ENCODE data around the gene STK35.

STK35 gene

DNA sequence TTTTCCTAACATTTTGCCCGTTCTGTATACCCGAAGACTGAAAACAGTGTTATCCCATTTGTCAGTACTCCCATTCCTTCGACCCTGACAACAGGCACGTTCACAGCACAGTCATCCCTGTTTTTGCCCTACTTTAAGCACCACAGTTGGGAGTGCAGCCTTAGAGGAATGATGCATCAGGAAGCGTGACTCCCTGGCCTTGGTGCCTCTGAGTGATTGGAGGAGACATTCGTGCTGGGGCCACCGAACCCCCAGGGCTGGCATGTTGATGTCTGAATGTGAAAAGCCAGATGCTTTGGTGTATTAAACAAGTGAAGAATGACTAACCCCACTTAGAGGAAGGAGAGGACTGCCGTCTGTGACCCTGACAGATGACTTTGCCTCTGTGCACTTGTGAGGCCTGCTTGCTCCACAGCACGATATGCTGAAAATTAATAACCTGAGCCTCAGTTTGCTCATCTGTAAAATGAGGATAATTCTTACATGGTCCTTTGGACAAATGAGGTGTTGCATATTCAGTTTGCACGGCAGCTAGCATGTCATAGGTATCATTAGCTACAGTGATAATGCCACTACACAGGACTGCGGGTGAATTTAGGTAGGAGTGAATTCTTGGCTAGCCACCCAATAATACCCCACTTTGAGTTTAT, 36.0 kb downstream of the STK35 start:
- DNase-seq: no peak

- DNase-seq: no peak
Observed at GRCh38 chr20:2138396-2138795, 36.8 kb downstream of the STK35 start.

DNA sequence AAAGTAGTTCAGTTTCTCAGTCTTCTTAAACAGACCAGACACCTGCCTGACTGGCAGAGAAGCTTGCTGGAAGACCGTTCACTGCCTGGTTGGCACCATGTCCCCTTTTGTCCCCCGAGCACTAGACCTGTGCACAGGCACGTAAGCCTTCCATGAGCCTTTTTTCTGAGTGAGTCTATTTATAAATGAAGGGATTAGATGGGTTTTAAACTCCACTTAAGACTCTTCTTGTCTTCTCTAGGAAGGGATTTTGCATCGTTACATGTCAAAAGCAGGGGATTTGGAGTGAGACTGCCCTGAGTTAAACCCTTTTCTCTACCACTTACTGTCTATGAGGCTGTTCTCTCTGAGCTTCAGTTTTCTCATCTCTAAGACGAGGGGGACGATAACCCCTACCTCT, 37.6 kb downstream of the STK35 start:
- no peak for DNase-seq

- DNase-seq: no peak
Observed at GRCh38 chr20:2139736-2140135, 38.1 kb downstream of the STK35 start.

- no peak for DNase-seq
Observed at GRCh38 chr20:2140561-2140960, 38.9 kb downstream of the STK35 start.

GRCh38 chr20:2141600-2142575, 40.3 kb downstream of the STK35 start:
- no peak for DNase-seq

DNA sequence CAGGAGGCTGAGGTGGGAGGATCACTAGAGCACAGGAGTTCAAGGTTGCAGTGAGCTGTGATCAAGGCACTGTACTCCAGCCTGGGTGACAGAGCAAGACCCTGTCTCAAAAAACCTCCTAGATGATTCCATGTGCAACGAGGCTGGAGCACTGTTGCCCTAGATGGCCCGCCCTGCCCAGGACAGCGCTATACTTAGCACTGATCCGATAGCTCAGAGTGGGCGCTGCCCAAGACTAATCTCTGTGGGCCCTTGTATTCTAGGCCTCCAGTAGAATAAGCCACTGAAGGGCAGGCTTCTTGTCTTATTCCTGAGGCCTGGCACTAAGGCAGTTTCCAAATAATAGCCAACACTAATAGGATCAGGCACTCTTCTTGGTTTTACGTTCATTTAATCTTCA, 41.0 kb downstream of the STK35 start:
- DNase-seq: no peak

- no peak for DNase-seq
Observed at GRCh38 chr20:2143594-2143993, 42.0 kb downstream of the STK35 start.

DNA sequence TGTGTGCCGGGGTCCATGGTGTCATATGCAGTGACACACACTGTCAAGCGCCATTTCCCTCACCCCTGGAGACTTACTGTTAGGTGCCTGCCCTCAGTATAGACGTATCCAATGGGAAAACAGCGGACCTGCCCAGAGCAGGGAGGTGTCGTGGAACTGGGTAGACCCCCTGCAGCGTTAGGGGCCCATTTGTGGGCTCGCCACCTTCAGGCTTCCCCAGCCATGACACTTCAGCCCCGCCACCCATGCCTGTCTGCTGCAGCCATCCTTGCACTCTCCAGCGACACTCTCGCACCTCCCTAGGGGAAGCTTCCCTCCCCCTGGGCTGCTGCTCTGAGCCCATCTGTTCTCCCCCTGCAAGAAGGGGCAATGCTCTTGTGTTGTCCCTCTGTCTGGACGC, 43.2 kb downstream of the STK35 start:
- DNase-seq: no peak

DNA sequence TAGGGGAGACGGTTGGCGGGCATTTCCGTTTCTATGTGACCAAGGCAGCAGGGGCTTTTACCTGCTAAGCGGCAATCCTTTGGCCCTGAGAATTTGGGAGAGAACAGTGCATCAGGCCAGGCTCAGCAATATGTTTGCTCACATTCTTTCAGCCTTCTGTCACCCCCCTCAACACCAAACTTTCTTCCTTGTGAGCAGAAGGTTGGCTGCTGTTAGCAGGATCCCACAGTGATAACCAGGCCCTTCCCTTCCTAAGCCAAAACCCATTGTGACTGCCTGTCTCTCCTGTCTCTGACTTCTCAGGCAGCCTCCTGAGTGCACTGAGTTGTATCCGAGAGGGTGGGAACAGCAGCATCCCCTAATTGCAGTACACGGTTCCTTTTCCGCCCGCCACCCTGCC, 43.7 kb downstream of the STK35 start:
- DNase-seq: no peak

GRCh38 chr20:2146080-2146867, 44.6 kb downstream of the STK35 start:
- no peak for DNase-seq

- DNase-seq: no peak
Observed at GRCh38 chr20:2149507-2149906, 47.9 kb downstream of the STK35 start.

GRCh38 chr20:2150660-2151059, 49.0 kb downstream of the STK35 start:
- no peak for DNase-seq

GRCh38 chr20:2151858-2152281, 50.2 kb downstream of the STK35 start:
- no peak for DNase-seq

DNA sequence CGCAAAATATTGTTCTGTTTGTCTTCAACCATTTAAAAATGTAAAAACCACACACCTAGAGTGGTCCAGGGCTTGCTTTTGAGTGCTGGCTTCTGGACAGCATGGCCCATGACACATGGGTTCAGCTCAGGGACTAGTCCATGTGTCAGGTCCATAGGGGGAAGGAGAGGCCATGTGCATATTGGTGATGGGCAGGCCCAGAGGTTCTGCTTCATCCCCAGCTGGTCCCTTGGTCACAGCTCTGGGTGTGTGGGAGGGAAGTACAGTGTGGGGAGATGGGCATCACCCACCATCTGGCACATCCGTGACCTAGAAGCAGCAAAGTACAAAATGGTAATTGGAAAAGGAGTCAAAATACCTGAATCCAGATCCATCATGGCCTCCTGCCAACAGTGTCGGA, 50.7 kb downstream of the STK35 start:
- DNase-seq: no peak

DNA sequence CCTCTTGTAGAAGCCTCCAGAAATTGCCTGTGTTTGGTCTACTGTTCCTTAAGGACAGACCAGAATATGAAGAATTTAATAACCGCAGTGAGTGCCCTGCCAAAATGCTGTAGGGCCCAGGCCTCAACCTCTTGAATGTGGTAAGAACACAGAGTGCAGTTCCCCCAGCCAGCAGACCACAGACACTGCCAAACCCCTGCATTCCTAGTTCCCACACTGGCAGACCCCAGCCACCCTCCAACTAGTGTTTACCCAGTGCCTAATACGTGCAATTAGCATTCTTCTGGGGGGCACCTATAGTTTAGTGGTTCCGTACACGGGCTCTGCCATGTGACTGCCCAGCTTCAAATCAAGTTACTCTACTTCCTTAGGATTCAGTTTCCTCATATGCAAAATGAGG, 51.7 kb downstream of the STK35 start:
- no peak for DNase-seq

- DNase-seq: no peak
Observed at GRCh38 chr20:2156224-2156623, 54.6 kb downstream of the STK35 start.

- no peak for DNase-seq
Observed at GRCh38 chr20:2156666-2157624, 55.3 kb downstream of the STK35 start.

DNA sequence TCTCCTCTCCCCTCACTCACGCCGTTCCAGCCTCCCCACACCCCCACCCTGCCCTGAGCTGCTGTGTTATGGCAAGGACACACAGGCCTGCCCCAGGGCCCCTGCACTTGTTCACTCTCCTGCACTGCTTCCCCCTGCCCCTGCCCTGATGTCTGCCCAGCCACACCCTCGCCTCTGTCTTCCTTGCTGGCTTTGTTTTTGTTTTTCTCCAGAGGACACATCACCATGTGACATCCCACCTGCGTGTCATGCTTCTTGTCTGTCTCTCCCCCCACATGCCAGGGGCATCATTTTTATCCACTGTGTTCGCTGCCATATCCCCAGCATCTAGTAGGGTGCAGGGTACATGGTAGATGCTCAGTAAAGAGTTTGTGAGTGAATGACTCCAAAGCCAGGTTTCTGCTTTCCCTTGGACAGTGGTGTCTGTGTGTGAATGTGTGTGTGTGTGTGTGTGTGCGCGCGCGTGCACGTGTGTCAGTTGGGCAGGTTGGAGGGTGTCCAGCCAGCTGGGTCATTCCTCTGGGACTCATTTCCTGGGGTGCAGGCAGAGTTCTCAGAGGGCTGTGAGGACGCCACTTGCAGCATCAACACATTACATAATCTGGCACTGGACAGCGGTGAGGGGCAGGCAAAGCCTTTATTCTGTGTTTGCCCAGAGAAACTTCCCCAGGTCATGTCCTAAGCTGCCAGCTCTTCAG, 60.6 kb downstream of the STK35 start:
- no peak for DNase-seq

DNA sequence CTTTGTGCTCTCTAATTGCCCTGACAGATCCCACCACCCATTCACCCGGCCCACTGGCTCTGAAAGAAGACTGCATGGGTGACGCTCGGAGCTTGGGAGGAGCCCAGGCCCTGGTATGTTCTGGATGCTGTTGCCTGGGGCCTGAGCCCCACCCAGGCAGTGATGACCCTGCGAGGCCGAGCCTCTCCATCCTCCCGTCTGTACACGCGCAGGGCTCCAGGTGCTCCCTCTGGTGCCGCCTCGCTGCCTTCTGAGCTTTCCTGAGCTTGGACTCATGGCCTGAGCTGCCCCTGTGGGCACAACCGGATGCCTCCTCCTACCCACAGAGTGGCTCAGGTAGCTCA, 61.2 kb downstream of the STK35 start:
- no peak for DNase-seq

- DNase-seq: no peak
Observed at GRCh38 chr20:2163312-2163711, 61.7 kb downstream of the STK35 start.

GRCh38 chr20:2163757-2164156, 62.1 kb downstream of the STK35 start:
- no peak for DNase-seq

All from NCI-H2107 (cell line).